GM23338 (cell line): ENCODE data around the gene TMEM101. TPM values are rescaled to one million over a fixed set of nuclear protein-coding genes. Genes with fewer than 3 reads are reported as not detected.

Source experiments
- ATAC-seq: fragments of 200-7000 bp; cut with Tn5 transposase; 3 replicates; pipeline ENCODE4 v1.9.1; 2020
- DNase-seq: peaks from one replicate; pipeline ENCODE4 v3.0.0-alpha.2; 2015; ENCODE audit warnings: low spot score
- H2AFZ ChIP-seq: fragments of 200-600 bp; sonication (generic); 2 replicates; pipeline ENCODE4 v1.8.0; 2016; ENCODE audit warnings: antibody characterized with exemption, mild to moderate bottlenecking, moderate library complexity
- H3F3A ChIP-seq: fragments of 200-600 bp; sonication (generic); replicated peaks from 2 replicates; pipeline ENCODE4 v1.8.0; 2017; ENCODE audit warnings: antibody characterized with exemption, mixed run types, low read depth
- H3K27ac ChIP-seq: fragments of 200-600 bp; sonication (generic); 2 replicates; pipeline ENCODE4 v1.6.1; 2016; ENCODE audit warnings: low read depth
- H3K27me3 ChIP-seq: fragments of 200-600 bp; sonication (generic); 2 replicates; pipeline ENCODE4 v1.8.0; 2016; ENCODE audit warnings: mild to moderate bottlenecking, mixed run types, moderate library complexity; ENCODE audit not compliant: insufficient read depth
- H3K36me3 ChIP-seq: fragments of 200-600 bp; sonication (generic); 2 replicates; pipeline ENCODE4 v1.8.0; 2016; ENCODE audit warnings: mild to moderate bottlenecking; ENCODE audit not compliant: insufficient read depth
- H3K4me1 ChIP-seq: fragments of 200-600 bp; sonication (generic); 2 replicates; pipeline ENCODE4 v1.8.0; 2016; ENCODE audit warnings: mild to moderate bottlenecking, moderate library complexity; ENCODE audit not compliant: insufficient read depth
- H3K4me2 ChIP-seq: fragments of 200-600 bp; sonication (generic); 2 replicates; pipeline ENCODE4 v1.7.1; 2017; ENCODE audit warnings: mixed run types
- H3K4me3 ChIP-seq: fragments of 200-600 bp; sonication (generic); 2 replicates; pipeline ENCODE4 v1.6.1; 2016; ENCODE audit warnings: mixed run types
- H3K79me2 ChIP-seq: fragments of 200-600 bp; sonication (generic); replicated peaks from 2 replicates; pipeline ENCODE4 v1.8.0; 2017; ENCODE audit warnings: mild to moderate bottlenecking; ENCODE audit not compliant: insufficient read depth
- H3K9me2 ChIP-seq: fragments of 200-600 bp; sonication (generic); 2 replicates; pipeline ENCODE4 v1.8.0; 2017; ENCODE audit not compliant: insufficient read depth
- H4K20me1 ChIP-seq: fragments of 200-600 bp; sonication (generic); replicated peaks from 2 replicates; pipeline ENCODE4 v1.8.0; 2017; ENCODE audit warnings: mild to moderate bottlenecking; ENCODE audit not compliant: insufficient read depth
- H3K27ac Mint-ChIP-seq: 2 replicates; pipeline ENCODE4 v1.8.0; 2020; ENCODE audit warnings: inconsistent platforms, mild to moderate bottlenecking, moderate library complexity, mixed read lengths
- H3K27me3 Mint-ChIP-seq: 3 replicates; pipeline ENCODE4 v1.8.0; 2022; ENCODE audit warnings: low read depth, mild to moderate bottlenecking, moderate library complexity, mixed read lengths, inconsistent platforms; ENCODE audit not compliant: insufficient read depth, poor library complexity
- H3K36me3 Mint-ChIP-seq: 3 replicates; pipeline ENCODE4 v1.8.0; 2021; ENCODE audit warnings: low read depth, mild to moderate bottlenecking, inconsistent platforms, moderate library complexity, mixed read lengths
- H3K4me1 Mint-ChIP-seq: 3 replicates; pipeline ENCODE4 v1.8.0; 2020; ENCODE audit warnings: mild to moderate bottlenecking, inconsistent platforms, mixed read lengths
- H3K4me3 Mint-ChIP-seq: 3 replicates; pipeline ENCODE4 v1.8.0; 2021; ENCODE audit warnings: moderate library complexity, mild to moderate bottlenecking, inconsistent platforms, mixed read lengths
- H3K9me3 Mint-ChIP-seq: 3 replicates; pipeline ENCODE4 v1.8.0; 2020; ENCODE audit warnings: moderate library complexity, mild to moderate bottlenecking, inconsistent platforms, mixed read lengths
- CREB1 ChIP-seq: fragments of 250-450 bp; sonication (Bioruptor Pico); IDR thresholded peaks from 2 replicates; pipeline ENCODE4 v1.5.0; 2020; ENCODE audit warnings: low read depth, mild to moderate bottlenecking, moderate library complexity
- EZH2 ChIP-seq: fragments of 200-600 bp; sonication (generic); IDR thresholded peaks from one replicate; pipeline ENCODE4 v1.8.0; 2017; ENCODE audit warnings: antibody characterized with exemption, mild to moderate bottlenecking, low read depth; ENCODE audit not compliant: unreplicated experiment
- EZH2phosphoT487 ChIP-seq: fragments of 200-600 bp; sonication (generic); IDR thresholded peaks from one replicate; pipeline ENCODE4 v1.8.1; 2018; ENCODE audit warnings: antibody characterized with exemption; ENCODE audit not compliant: unreplicated experiment
- JUNB ChIP-seq: IDR thresholded peaks from one replicate; pipeline ENCODE4 v1.6.1; 2016; ENCODE audit warnings: antibody characterized with exemption; ENCODE audit not compliant: unreplicated experiment
- NANOG ChIP-seq: IDR thresholded peaks from 2 replicates; pipeline ENCODE4 v1.6.1; 2016; ENCODE audit warnings: antibody characterized with exemption, borderline replicate concordance
- POLR2AphosphoS5 ChIP-seq: IDR thresholded peaks from 2 replicates; pipeline ENCODE4 v1.6.1; 2016; ENCODE audit warnings: antibody characterized with exemption, low read depth
- REST ChIP-seq: IDR thresholded peaks from one replicate; pipeline ENCODE4 v1.6.1; 2018; ENCODE audit warnings: antibody characterized with exemption; ENCODE audit not compliant: unreplicated experiment
- STAT1 ChIP-seq: IDR thresholded peaks from one replicate; pipeline ENCODE4 v1.6.1; 2016; ENCODE audit warnings: antibody characterized with exemption; ENCODE audit not compliant: unreplicated experiment
- ZNF114 ChIP-seq: fragments of 250-450 bp; sonication (Bioruptor Pico); IDR thresholded peaks from 2 replicates; pipeline ENCODE4 v1.5.0; 2020; ENCODE audit warnings: mild to moderate bottlenecking, moderate library complexity
- ZNF331 ChIP-seq: fragments of 250-450 bp; sonication (Bioruptor Pico); IDR thresholded peaks from 2 replicates; pipeline ENCODE4 v1.5.0; 2020; ENCODE audit warnings: low read depth, mild to moderate bottlenecking, moderate library complexity
- ZNF462 ChIP-seq: fragments of 250-450 bp; sonication (Bioruptor Pico); IDR thresholded peaks from 2 replicates; pipeline ENCODE4 v1.5.0; 2020; ENCODE audit warnings: mild to moderate bottlenecking, moderate library complexity
- polyA plus RNA-seq: library from polyadenylated mRNA; unstranded; fragments of >200 nt; fragmentation: Nextera tagmentation; extraction: Ambion mirVana; gene quantifications from 2 replicates; pipeline ENCODE4 v1.2.1, GENCODE V29; 2016
- total RNA-seq: library from RNA; depleted of rRNA; stranded (reverse); fragments of >200 nt; shearing (Covaris generic); gene quantifications from 2 replicates; pipeline ENCODE4 v1.2.3, GENCODE V29; 2014
- TF ChIP-seq, protein P1 (sequence below), 2 experiments: fragments of 200-600 bp in 1 of 2; sonication (generic) in 1 of 2; conservative IDR thresholded peaks; 2 replicates each; pipeline versions ENCODE4 v1.5.1 to v1.6.1; 2016 to 2017; ENCODE audit warnings: antibody characterized with exemption in 2 of 2, low read depth in 2 of 2, mild to moderate bottlenecking in 2 of 2, moderate library complexity in 1 of 2
- TF ChIP-seq, protein P2 (sequence below): IDR thresholded peaks from 2 replicates; pipeline ENCODE4 v1.6.1; 2016; ENCODE audit warnings: antibody characterized with exemption

The TMEM101 gene
- total and polyA plus RNA-seq, 2 experiments from 2014 or later, result 15.9 to 31.6 TPM

- peaks cover 73% of the 10 kb centered on the region for H4K20me1 ChIP-seq
- Mint-ChIP-seq H3K27me3 (no peaks in the 10 kb centered on the region), H3K4me3 (no peak overlapping the region), H3K4me1 (peaks cover 13% of the 10 kb centered on the region), H3K9me3 (no peaks in the 10 kb centered on the region), H3K36me3 (peaks cover 89% of the 10 kb centered on the region), H3K27ac (no peak overlapping the region)
- no peak overlapping the region for H3K27ac ChIP-seq
- no peak overlapping the region for H3K4me2 ChIP-seq
- H3K4me1 ChIP-seq, result peaks cover 2% of the 10 kb centered on the region; the same call in 1 of the 2 replicates
- H3K36me3 ChIP-seq, result peaks cover 54% of the 10 kb centered on the region
- no peak overlapping the region for H2AFZ ChIP-seq
- no peaks in the 10 kb centered on the region for H3K9me2 ChIP-seq
- H3K79me2 ChIP-seq, result peaks cover 99% of the 10 kb centered on the region
- no peak for DNase-seq
- ATAC-seq, result no peak
- no peak overlapping the region for H3K4me3 ChIP-seq
- TF ChIP-seq EZH2, result no peak
- no peak for TF ChIP-seq CREB1 (CRISPR knock-in tag)
- no peak for TF ChIP-seq JUNB
- TF ChIP-seq, protein P1, sequence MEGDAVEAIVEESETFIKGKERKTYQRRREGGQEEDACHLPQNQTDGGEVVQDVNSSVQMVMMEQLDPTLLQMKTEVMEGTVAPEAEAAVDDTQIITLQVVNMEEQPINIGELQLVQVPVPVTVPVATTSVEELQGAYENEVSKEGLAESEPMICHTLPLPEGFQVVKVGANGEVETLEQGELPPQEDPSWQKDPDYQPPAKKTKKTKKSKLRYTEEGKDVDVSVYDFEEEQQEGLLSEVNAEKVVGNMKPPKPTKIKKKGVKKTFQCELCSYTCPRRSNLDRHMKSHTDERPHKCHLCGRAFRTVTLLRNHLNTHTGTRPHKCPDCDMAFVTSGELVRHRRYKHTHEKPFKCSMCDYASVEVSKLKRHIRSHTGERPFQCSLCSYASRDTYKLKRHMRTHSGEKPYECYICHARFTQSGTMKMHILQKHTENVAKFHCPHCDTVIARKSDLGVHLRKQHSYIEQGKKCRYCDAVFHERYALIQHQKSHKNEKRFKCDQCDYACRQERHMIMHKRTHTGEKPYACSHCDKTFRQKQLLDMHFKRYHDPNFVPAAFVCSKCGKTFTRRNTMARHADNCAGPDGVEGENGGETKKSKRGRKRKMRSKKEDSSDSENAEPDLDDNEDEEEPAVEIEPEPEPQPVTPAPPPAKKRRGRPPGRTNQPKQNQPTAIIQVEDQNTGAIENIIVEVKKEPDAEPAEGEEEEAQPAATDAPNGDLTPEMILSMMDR (conservative IDR thresholded peaks at IDR 0.05; ENCODE audit: low read depth in 2 of 2), result no peak
- no peak for TF ChIP-seq ZNF331 (CRISPR knock-in tag)
- TF ChIP-seq, protein P2, sequence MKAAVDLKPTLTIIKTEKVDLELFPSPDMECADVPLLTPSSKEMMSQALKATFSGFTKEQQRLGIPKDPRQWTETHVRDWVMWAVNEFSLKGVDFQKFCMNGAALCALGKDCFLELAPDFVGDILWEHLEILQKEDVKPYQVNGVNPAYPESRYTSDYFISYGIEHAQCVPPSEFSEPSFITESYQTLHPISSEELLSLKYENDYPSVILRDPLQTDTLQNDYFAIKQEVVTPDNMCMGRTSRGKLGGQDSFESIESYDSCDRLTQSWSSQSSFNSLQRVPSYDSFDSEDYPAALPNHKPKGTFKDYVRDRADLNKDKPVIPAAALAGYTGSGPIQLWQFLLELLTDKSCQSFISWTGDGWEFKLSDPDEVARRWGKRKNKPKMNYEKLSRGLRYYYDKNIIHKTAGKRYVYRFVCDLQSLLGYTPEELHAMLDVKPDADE, result no peak
- no peak for TF ChIP-seq ZNF462 (CRISPR knock-in tag)
- no peak for TF ChIP-seq ZNF114 (CRISPR knock-in tag)
- no peak for TF ChIP-seq POLR2AphosphoS5
- no peak for TF ChIP-seq NANOG
- TF ChIP-seq STAT1, result no peak
- TF ChIP-seq REST, result no peak
- no peak for TF ChIP-seq EZH2phosphoT487
- H3F3A ChIP-seq, result peaks cover 9% of the 10 kb centered on the region; the same call in 1 of the 2 replicates
- H3K27me3 ChIP-seq, result no peaks in the 10 kb centered on the region
Measured at GRCh38 chr17:44059101-44059892, 44.5 kb upstream of the TMEM101 start.
